Hepatocyte (in vitro differentiated cells): ENCODE data around the gene GJD2.

Source experiments
- EZH2 ChIP-seq: fragments of 200-600 bp; sonication (generic); IDR thresholded peaks from 2 replicates; pipeline ENCODE4 v1.6.1; 2016; ENCODE audit warnings: antibody characterized with exemption, mild to moderate bottlenecking, borderline replicate concordance
- TF ChIP-seq, protein P1 (sequence below): fragments of 200-600 bp; sonication (generic); IDR thresholded peaks from 2 replicates; pipeline ENCODE4 v1.5.1; 2016; ENCODE audit warnings: antibody characterized with exemption, mild to moderate bottlenecking; ENCODE audit not compliant: poor library complexity

- TF ChIP-seq, protein P1, sequence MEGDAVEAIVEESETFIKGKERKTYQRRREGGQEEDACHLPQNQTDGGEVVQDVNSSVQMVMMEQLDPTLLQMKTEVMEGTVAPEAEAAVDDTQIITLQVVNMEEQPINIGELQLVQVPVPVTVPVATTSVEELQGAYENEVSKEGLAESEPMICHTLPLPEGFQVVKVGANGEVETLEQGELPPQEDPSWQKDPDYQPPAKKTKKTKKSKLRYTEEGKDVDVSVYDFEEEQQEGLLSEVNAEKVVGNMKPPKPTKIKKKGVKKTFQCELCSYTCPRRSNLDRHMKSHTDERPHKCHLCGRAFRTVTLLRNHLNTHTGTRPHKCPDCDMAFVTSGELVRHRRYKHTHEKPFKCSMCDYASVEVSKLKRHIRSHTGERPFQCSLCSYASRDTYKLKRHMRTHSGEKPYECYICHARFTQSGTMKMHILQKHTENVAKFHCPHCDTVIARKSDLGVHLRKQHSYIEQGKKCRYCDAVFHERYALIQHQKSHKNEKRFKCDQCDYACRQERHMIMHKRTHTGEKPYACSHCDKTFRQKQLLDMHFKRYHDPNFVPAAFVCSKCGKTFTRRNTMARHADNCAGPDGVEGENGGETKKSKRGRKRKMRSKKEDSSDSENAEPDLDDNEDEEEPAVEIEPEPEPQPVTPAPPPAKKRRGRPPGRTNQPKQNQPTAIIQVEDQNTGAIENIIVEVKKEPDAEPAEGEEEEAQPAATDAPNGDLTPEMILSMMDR: no peak
- no peak for TF ChIP-seq EZH2
Observed at GRCh38 chr15:34786206-34786605, 31.4 kb upstream of the GJD2 start.
